Measurements from ENCODE around the gene SF3B3. TPM values are rescaled to one million over a fixed set of nuclear protein-coding genes. Genes with fewer than 3 reads are reported as not detected.

Gene SF3B3
- total RNA-seq, 1 experiment from 2014 or later = 403 TPM

DNA sequence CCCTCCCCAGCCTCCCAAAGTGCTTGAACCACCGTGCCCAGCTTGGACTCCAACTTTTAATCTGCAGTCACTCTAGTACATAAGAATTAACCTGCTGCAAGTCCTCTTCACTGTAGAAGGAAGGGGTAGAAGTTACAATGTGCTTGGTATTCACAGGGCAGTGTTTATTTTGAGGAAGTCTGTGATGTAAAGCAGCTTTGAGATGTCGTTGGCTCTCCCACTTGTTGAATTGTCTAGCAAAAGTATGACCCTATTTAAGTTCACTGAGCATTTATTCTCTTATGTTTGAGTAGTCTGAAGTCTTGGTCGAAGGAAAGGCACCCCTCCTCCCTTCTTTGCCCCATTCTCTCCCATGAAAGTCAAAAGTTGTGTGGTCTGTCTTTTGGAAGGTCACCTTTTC, 28.2 kb downstream of the SF3B3 start:
- ChIA-PET POLR2A (no interaction called here), RAD21 (ENCODE audit: low non-redundant PET in 1 of 2, low total read pairs in 2 of 2, uncharacterized antibody in 2 of 2, unreplicated experiment in 2 of 2) (no interaction called here), CTCF (no interaction called here)
- no TSS peak for BruUV-seq (replicated peaks)
- intact Hi-C loops (cut with micrococcal nuclease) = no loop called here
- no peaks in the 10 kb centered on the region for H3K27me3 ChIP-seq (ENCODE audit: insufficient read depth, low read length)
- no peaks in the 10 kb centered on the region for H3K4me1 ChIP-seq (ENCODE audit: control insufficient read depth in 1 of 2, insufficient read depth in 2 of 2, low read length in 2 of 2)
- no peak overlapping the region for H3K9ac ChIP-seq (ENCODE audit: low read length)
- no peak overlapping the region for H2AFZ ChIP-seq (ENCODE audit: low read depth, low read length, poor library complexity, severe bottlenecking)
- peaks cover 18% of the 10 kb centered on the region; the same call in 1 of the 2 replicates for H4K20me1 ChIP-seq (ENCODE audit: insufficient read depth)
- no peaks in the 10 kb centered on the region for H3K9me2 ChIP-seq (ENCODE audit: insufficient read depth)
- peaks cover 74 to 87% of the 10 kb centered on the region in 2 experiments for H3K36me3 ChIP-seq (ENCODE audit: control insufficient read depth in 1 of 2, insufficient read depth in 2 of 2, low read length in 2 of 2)
- no peak for ATAC-seq
- no peak for TF ChIP-seq CEBPB (IDR thresholded peaks at IDR 0.05; ENCODE audit: low read depth)
- no peak for TF ChIP-seq FOSL1 (IDR thresholded peaks at IDR 0.05; ENCODE audit: low read depth)
- no peaks in the 10 kb centered on the region for H3K9me3 ChIP-seq (ENCODE audit: control insufficient read depth in 1 of 2, insufficient read depth in 1 of 2, low read depth in 1 of 2, low read length in 2 of 2)
- no peak for DNase-seq (ENCODE audit: low read depth, low spot score)
- no peak overlapping the region for H3K4me3 ChIP-seq (replicated peaks in 1 of 2; ENCODE audit: low read depth in 1 of 2, low read length in 2 of 2)
- peaks cover 100% of the 10 kb centered on the region for H3K79me2 ChIP-seq (ENCODE audit: insufficient read depth, low read length)
- H3K4me2 ChIP-seq (ENCODE audit: low read length) = no peak overlapping the region
- no peak overlapping the region for H3K27ac ChIP-seq (ENCODE audit: low read depth, low read length)

DNA sequence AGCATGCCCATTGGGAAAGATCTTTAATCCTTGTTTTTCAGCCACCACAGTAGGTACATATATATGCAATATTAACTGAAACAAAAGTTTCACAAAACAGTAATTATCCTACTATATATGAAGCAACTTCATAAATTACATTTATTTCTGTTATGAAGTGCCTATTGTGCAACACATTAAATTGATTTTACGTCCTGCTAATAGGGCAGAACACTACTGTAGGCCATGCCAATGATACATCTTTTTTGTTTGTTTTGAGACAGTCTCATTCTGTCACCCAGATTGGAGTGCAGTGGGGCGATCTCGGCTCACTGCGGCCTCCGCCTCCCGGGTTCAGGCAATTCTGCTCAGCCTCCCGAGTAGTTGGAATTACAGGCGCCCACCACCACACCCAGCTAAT, 29.1 kb downstream of the SF3B3 start:
- H4K20me1 ChIP-seq (ENCODE audit: insufficient read depth) = peaks cover 20% of the 10 kb centered on the region; the same call in 1 of the 2 replicates
- TF ChIP-seq, protein P1, sequence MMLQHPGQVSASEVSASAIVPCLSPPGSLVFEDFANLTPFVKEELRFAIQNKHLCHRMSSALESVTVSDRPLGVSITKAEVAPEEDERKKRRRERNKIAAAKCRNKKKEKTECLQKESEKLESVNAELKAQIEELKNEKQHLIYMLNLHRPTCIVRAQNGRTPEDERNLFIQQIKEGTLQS (IDR thresholded peaks at IDR 0.05) = no peak
- TF ChIP-seq, protein P2, sequence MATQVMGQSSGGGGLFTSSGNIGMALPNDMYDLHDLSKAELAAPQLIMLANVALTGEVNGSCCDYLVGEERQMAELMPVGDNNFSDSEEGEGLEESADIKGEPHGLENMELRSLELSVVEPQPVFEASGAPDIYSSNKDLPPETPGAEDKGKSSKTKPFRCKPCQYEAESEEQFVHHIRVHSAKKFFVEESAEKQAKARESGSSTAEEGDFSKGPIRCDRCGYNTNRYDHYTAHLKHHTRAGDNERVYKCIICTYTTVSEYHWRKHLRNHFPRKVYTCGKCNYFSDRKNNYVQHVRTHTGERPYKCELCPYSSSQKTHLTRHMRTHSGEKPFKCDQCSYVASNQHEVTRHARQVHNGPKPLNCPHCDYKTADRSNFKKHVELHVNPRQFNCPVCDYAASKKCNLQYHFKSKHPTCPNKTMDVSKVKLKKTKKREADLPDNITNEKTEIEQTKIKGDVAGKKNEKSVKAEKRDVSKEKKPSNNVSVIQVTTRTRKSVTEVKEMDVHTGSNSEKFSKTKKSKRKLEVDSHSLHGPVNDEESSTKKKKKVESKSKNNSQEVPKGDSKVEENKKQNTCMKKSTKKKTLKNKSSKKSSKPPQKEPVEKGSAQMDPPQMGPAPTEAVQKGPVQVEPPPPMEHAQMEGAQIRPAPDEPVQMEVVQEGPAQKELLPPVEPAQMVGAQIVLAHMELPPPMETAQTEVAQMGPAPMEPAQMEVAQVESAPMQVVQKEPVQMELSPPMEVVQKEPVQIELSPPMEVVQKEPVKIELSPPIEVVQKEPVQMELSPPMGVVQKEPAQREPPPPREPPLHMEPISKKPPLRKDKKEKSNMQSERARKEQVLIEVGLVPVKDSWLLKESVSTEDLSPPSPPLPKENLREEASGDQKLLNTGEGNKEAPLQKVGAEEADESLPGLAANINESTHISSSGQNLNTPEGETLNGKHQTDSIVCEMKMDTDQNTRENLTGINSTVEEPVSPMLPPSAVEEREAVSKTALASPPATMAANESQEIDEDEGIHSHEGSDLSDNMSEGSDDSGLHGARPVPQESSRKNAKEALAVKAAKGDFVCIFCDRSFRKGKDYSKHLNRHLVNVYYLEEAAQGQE (IDR thresholded peaks at IDR 0.05; ENCODE audit: low read depth) = no peak
- TF ChIP-seq FOSL1 (IDR thresholded peaks at IDR 0.05; ENCODE audit: low read depth) (no peak), POLR2AphosphoS5 (IDR thresholded peaks at IDR 0.05; ENCODE audit: low read depth, low read length) (no peak), EZH2phosphoT487 (IDR thresholded peaks at IDR 0.05; ENCODE audit: borderline replicate concordance) (no peak), SIN3A (IDR thresholded peaks at IDR 0.05; ENCODE audit: low read depth) (no peak), CEBPB (IDR thresholded peaks at IDR 0.05; ENCODE audit: low read depth) (no peak), TCF7L2 (IDR thresholded peaks at IDR 0.05; ENCODE audit: borderline replicate concordance, extremely low read depth, insufficient read depth, insufficient read length) (no peak), CBX3 (IDR thresholded peaks at IDR 0.05; ENCODE audit: low read depth) (no peak), SP1 (IDR thresholded peaks at IDR 0.05; ENCODE audit: low read depth) (no peak), JUND (IDR thresholded peaks at IDR 0.05) (no peak)
- TF ChIP-seq, protein P3, sequence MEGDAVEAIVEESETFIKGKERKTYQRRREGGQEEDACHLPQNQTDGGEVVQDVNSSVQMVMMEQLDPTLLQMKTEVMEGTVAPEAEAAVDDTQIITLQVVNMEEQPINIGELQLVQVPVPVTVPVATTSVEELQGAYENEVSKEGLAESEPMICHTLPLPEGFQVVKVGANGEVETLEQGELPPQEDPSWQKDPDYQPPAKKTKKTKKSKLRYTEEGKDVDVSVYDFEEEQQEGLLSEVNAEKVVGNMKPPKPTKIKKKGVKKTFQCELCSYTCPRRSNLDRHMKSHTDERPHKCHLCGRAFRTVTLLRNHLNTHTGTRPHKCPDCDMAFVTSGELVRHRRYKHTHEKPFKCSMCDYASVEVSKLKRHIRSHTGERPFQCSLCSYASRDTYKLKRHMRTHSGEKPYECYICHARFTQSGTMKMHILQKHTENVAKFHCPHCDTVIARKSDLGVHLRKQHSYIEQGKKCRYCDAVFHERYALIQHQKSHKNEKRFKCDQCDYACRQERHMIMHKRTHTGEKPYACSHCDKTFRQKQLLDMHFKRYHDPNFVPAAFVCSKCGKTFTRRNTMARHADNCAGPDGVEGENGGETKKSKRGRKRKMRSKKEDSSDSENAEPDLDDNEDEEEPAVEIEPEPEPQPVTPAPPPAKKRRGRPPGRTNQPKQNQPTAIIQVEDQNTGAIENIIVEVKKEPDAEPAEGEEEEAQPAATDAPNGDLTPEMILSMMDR (IDR thresholded peaks at IDR 0.05 in 2 of 3, conservative IDR thresholded peaks at IDR 0.05 in 1 of 3; ENCODE audit: borderline replicate concordance in 1 of 3, insufficient read depth in 1 of 3, low read depth in 2 of 3, low read length in 2 of 3) = no peak
- TF ChIP-seq, protein P4, sequence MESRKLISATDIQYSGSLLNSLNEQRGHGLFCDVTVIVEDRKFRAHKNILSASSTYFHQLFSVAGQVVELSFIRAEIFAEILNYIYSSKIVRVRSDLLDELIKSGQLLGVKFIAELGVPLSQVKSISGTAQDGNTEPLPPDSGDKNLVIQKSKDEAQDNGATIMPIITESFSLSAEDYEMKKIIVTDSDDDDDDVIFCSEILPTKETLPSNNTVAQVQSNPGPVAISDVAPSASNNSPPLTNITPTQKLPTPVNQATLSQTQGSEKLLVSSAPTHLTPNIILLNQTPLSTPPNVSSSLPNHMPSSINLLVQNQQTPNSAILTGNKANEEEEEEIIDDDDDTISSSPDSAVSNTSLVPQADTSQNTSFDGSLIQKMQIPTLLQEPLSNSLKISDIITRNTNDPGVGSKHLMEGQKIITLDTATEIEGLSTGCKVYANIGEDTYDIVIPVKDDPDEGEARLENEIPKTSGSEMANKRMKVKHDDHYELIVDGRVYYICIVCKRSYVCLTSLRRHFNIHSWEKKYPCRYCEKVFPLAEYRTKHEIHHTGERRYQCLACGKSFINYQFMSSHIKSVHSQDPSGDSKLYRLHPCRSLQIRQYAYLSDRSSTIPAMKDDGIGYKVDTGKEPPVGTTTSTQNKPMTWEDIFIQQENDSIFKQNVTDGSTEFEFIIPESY (IDR thresholded peaks at IDR 0.05; ENCODE audit: extremely low read depth, insufficient replicate concordance, low read length) = no peak

More for the DNA sequence above, 29.1 kb downstream of the SF3B3 start:
- ChIA-PET POLR2A (no interaction called here), CTCF (no interaction called here), RAD21 (ENCODE audit: low non-redundant PET in 1 of 2, low total read pairs in 2 of 2, uncharacterized antibody in 2 of 2, unreplicated experiment in 2 of 2) (no interaction called here)
- H3K27me3 ChIP-seq (ENCODE audit: insufficient read depth, low read length) = no peaks in the 10 kb centered on the region
- no peak overlapping the region for H3K4me2 ChIP-seq (ENCODE audit: low read length)
- BruUV-seq (replicated peaks) = no TSS peak
- peaks cover 81 to 92% of the 10 kb centered on the region in 2 experiments for H3K36me3 ChIP-seq (ENCODE audit: control insufficient read depth in 1 of 2, insufficient read depth in 2 of 2, low read length in 2 of 2)
- peaks cover 100% of the 10 kb centered on the region for H3K79me2 ChIP-seq (ENCODE audit: insufficient read depth, low read length)
- H2AFZ ChIP-seq (ENCODE audit: low read depth, low read length, poor library complexity, severe bottlenecking) = no peak overlapping the region
- intact Hi-C loops (cut with micrococcal nuclease) = no loop called here
- no peaks in the 10 kb centered on the region for H3K9me2 ChIP-seq (ENCODE audit: insufficient read depth)
- no peak overlapping the region for H3K4me3 ChIP-seq (replicated peaks in 1 of 2; ENCODE audit: low read depth in 1 of 2, low read length in 2 of 2)
- H3K4me1 ChIP-seq (ENCODE audit: control insufficient read depth in 1 of 2, insufficient read depth in 2 of 2, low read length in 2 of 2) = no peaks in the 10 kb centered on the region
- no peak overlapping the region for H3K27ac ChIP-seq (ENCODE audit: low read depth, low read length)
- no peak for ATAC-seq
- H3K9ac ChIP-seq (ENCODE audit: low read length) = no peak overlapping the region
- DNase-seq (ENCODE audit: low read depth, low spot score) = no peak
- no peaks in the 10 kb centered on the region for H3K9me3 ChIP-seq (ENCODE audit: control insufficient read depth in 1 of 2, insufficient read depth in 1 of 2, low read depth in 1 of 2, low read length in 2 of 2)
